ENCODE measurements around the gene PGLYRP4. TPM values are rescaled to one million over a fixed set of nuclear protein-coding genes. Genes with fewer than 3 reads are reported as not detected.

Gene PGLYRP4
- total and polyA plus RNA-seq, 2 of the 4 experiments (the other 2 are of a cell fraction), result not detected

GRCh38 chr1:153354515-153355193 lies 6.0 kb upstream of the PGLYRP4 start:
- in situ Hi-C loops (cut with MboI; ENCODE audit: low sequenced_read_pairs), result no loop called here
- Histone ChIP-seq H3K56ac (ENCODE audit: extremely low read depth, insufficient read depth, low read length) (no peak overlapping the region), H4K91ac (ENCODE audit: insufficient read depth, low read depth, low read length) (no peak overlapping the region)

More at GRCh38 chr1:153354515-153355193, 6.0 kb upstream of the PGLYRP4 start:
- H2BK5ac ChIP-seq (ENCODE audit: low read depth, low read length, poor library complexity, severe bottlenecking), result no peak overlapping the region
- H3K36me3 ChIP-seq (ENCODE audit: control insufficient read depth, insufficient read depth, low read length), result no peaks in the 10 kb centered on the region
- no peak overlapping the region for H2AK5ac ChIP-seq (ENCODE audit: low read depth, low read length)
- no peaks in the 10 kb centered on the region for H4K20me1 ChIP-seq (ENCODE audit: insufficient read depth, low read length)
- H2BK20ac ChIP-seq (ENCODE audit: low read depth, low read length), result no peak overlapping the region
- H3K79me1 ChIP-seq (ENCODE audit: low read depth in 1 of 2, low read length in 2 of 2), result no peaks in the 10 kb centered on the region
- H3K14ac ChIP-seq (replicated peaks; ENCODE audit: low read depth, low read length), result no peak overlapping the region
- H4K5ac ChIP-seq (ENCODE audit: low read depth, low read length), result no peak overlapping the region
- H3K9me1 ChIP-seq (ENCODE audit: insufficient read depth, low read length), result no peaks in the 10 kb centered on the region
- no peak for ATAC-seq (ENCODE audit: low read depth)
- BruUV-seq (replicated peaks), result no TSS peak
- no peak overlapping the region for H3K4me2 ChIP-seq (ENCODE audit: low read depth, low read length)
- H2AK9ac ChIP-seq (replicated peaks; ENCODE audit: low read depth, low read length, poor library complexity), result no peak overlapping the region
- H3K23ac ChIP-seq (ENCODE audit: low read depth, low read length), result no peak overlapping the region
- POLR2A ChIA-PET (ENCODE audit: unreplicated experiment), result no interaction called here
- H3K4ac ChIP-seq (ENCODE audit: low read depth, low read length), result no peak overlapping the region
- H4K8ac ChIP-seq (ENCODE audit: low read depth in 2 of 2, low read length in 2 of 2), result no peak overlapping the region
- H2AFZ ChIP-seq (replicated peaks; ENCODE audit: low read length, poor library complexity), result no peak overlapping the region
- no peaks in the 10 kb centered on the region for H3K9me3 ChIP-seq (ENCODE audit: control insufficient read depth, insufficient read depth, low read length)
- TF ChIP-seq NFE2L2 (IDR thresholded peaks at IDR 0.05; ENCODE audit: low read depth, low read length), result no peak
- no peak for TF ChIP-seq SMC3 (IDR thresholded peaks at IDR 0.05; ENCODE audit: low read depth, low read length)
- no peak for TF ChIP-seq MAFK (IDR thresholded peaks at IDR 0.05; ENCODE audit: low read depth, low read length)
- TF ChIP-seq BHLHE40 (IDR thresholded peaks at IDR 0.05; ENCODE audit: low read depth, low read length), result no peak
- TF ChIP-seq RCOR1 (IDR thresholded peaks at IDR 0.05; ENCODE audit: insufficient replicate concordance, low read length), result no peak
- TF ChIP-seq MAZ (IDR thresholded peaks at IDR 0.05; ENCODE audit: borderline replicate concordance, low read depth, low read length), result no peak
- TF ChIP-seq USF2 (IDR thresholded peaks at IDR 0.05; ENCODE audit: low read depth, low read length), result no peak
- no peak for TF ChIP-seq RAD21 (IDR thresholded peaks at IDR 0.05; ENCODE audit: low read length)
- no peak for TF ChIP-seq CHD1 (IDR thresholded peaks at IDR 0.05; ENCODE audit: low read depth, low read length)
- no peak for TF ChIP-seq ELK1 (IDR thresholded peaks at IDR 0.05; ENCODE audit: borderline replicate concordance, low read depth, low read length)
- TF ChIP-seq RFX5 (IDR thresholded peaks at IDR 0.05; ENCODE audit: low read depth, low read length), result no peak
- TF ChIP-seq FOS (IDR thresholded peaks at IDR 0.05; ENCODE audit: low read depth, low read length), result no peak
- TF ChIP-seq MXI1 (IDR thresholded peaks at IDR 0.05; ENCODE audit: borderline replicate concordance, low read depth, low read length), result no peak
- TF ChIP-seq CTCF (conservative IDR thresholded peaks at IDR 0.05; ENCODE audit: low read depth, low read length), result no peak
- TF ChIP-seq POLR2A (IDR thresholded peaks at IDR 0.05; ENCODE audit: low read depth, low read length), result no peak
- WGBS, 2 experiments (ENCODE audit: extremely low coverage in 2 of 2, insufficient read length in 1 of 2), result no CpG with 5 or more reads among the region's 8 CpGs
- no peak overlapping the region for H2BK120ac ChIP-seq (ENCODE audit: low read depth, low read length)
- H3K4me1 ChIP-seq (ENCODE audit: control insufficient read depth, insufficient read depth, low read length), result no peaks in the 10 kb centered on the region
- dilution Hi-C loops (cut with HindIII; ENCODE audit: low sequenced_read_pairs, unreplicated experiment) (no loop called here), intact Hi-C loops (cut with micrococcal nuclease) (no loop called here)
- no peak overlapping the region for H3K9ac ChIP-seq (ENCODE audit: low read depth, low read length)
- no peak overlapping the region for H3K18ac ChIP-seq (ENCODE audit: low read depth, low read length)
- no peak overlapping the region for H3K4me3 ChIP-seq (ENCODE audit: insufficient read depth, low read depth, low read length)
- H3K27ac ChIP-seq (ENCODE audit: insufficient read depth, low read length), result no peak overlapping the region
- no peak for DNase-seq
- CTCF ChIA-PET, result interaction anchor here (0.5 to 3.8 kb wide), 5 partner anchors 131 to 157 kb away, joined by 3 to 41 read pairs (median 5); no protein-coding TSS in a partner anchor
- no peak overlapping the region for H2BK15ac ChIP-seq (ENCODE audit: low read depth, low read length)
- H3K27me3 ChIP-seq (ENCODE audit: control insufficient read depth, insufficient read depth, low read length), result peaks cover 9% of the 10 kb centered on the region; the same call in 1 of the 2 replicates
